ENCODE results near the gene FNDC7. TPM values are rescaled to one million over a fixed set of nuclear protein-coding genes. Genes with fewer than 3 reads are reported as not detected.
"Not testable (repeated sequence)": the region's sequence is repeated elsewhere in the genome, so short reads cannot be mapped to it uniquely, and the experiment has no call there.

The FNDC7 gene
- total RNA-seq, 2 donors from 2014 or later: not detected

DNA sequence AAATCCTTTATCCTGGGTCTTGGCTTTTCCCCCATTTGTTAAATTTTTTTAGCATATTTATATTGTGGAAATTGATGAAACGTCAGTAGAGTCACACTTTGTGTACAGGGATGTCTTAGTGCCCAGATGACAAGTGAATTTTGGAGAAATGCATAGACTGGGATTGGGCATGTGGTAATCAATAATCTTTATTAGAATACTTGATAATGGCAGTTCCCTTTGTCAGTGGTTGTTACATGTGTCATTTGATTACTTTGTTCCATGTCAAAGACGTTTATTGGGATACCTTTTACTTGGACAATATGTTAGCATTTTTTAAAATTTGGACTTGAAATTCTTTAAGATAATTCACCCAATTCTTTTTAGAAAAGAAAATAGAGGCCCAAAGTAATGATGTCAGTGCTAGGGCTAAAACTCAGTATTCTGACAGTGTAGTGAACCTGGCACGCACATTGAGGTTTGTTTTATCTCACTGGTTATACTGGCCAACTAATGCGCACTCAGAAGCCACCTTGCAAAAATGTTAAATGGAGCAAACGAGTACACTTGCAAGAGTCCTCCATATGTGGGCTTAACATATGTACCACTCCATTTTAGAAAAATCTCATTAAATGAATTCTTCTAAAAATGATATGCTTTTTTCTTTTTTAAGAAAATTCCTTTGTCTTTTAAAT lies 11.4 kb upstream of the FNDC7 start:
- no peak for ATAC-seq
- H3K36me3 ChIP-seq (replicated peaks in 1 of 2; ENCODE audit: insufficient read depth in 1 of 2, low read depth in 2 of 2): peaks cover 16 to 21% of the 10 kb centered on the region in 2 donors
- no peak for TF ChIP-seq POLR2A (IDR thresholded peaks at IDR 0.05)
- TF ChIP-seq, protein P1, sequence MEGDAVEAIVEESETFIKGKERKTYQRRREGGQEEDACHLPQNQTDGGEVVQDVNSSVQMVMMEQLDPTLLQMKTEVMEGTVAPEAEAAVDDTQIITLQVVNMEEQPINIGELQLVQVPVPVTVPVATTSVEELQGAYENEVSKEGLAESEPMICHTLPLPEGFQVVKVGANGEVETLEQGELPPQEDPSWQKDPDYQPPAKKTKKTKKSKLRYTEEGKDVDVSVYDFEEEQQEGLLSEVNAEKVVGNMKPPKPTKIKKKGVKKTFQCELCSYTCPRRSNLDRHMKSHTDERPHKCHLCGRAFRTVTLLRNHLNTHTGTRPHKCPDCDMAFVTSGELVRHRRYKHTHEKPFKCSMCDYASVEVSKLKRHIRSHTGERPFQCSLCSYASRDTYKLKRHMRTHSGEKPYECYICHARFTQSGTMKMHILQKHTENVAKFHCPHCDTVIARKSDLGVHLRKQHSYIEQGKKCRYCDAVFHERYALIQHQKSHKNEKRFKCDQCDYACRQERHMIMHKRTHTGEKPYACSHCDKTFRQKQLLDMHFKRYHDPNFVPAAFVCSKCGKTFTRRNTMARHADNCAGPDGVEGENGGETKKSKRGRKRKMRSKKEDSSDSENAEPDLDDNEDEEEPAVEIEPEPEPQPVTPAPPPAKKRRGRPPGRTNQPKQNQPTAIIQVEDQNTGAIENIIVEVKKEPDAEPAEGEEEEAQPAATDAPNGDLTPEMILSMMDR (IDR thresholded peaks at IDR 0.05): no peak
- 86 to 89% methylated on average over 5 of the region's 5 CpGs for WGBS, 2 donors
- no peak for DNase-seq
- intact Hi-C loops (cut with DNase I): no loop called here
- no peaks in the 10 kb centered on the region for H3K4me1 ChIP-seq
- H3K4me3 ChIP-seq: no peak overlapping the region
- H3K9me3 ChIP-seq: no peaks in the 10 kb centered on the region
- H3K27ac ChIP-seq: no peak overlapping the region
- no peaks in the 10 kb centered on the region for H3K27me3 ChIP-seq

DNA sequence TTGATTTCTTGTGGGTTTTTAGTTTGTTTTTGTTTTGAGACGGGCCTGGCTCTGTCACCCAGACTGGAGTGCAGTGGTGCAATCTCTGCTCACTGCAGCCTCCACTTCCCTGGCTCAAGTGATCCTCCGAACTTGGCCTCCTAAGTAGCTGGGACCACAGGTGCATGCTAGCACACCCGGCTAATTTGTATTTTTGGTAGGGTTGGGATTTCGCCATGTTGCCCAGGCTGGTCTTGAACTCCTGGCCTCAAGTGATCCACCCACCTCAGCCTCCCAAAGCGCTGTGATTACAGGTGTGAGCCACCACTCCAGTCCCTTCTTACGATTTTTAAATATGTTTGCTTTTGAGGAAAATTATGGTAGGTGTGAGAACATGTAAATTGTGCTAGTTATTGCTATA lies 10.6 kb upstream of the FNDC7 start:
- H3K4me1 ChIP-seq; intact Hi-C loops (cut with DNase I); ATAC-seq; H3K4me3 ChIP-seq; H3K27ac ChIP-seq; H3K9me3 ChIP-seq; H3K27me3 ChIP-seq; DNase-seq: not testable (repeated sequence)
- H3K36me3 ChIP-seq (replicated peaks in 1 of 2; ENCODE audit: insufficient read depth in 1 of 2, low read depth in 2 of 2): peaks cover 16 to 18% of the 10 kb centered on the region in 2 donors
- WGBS, 2 donors: 90 to 96% methylated on average over 6 of the region's 6 CpGs

DNA sequence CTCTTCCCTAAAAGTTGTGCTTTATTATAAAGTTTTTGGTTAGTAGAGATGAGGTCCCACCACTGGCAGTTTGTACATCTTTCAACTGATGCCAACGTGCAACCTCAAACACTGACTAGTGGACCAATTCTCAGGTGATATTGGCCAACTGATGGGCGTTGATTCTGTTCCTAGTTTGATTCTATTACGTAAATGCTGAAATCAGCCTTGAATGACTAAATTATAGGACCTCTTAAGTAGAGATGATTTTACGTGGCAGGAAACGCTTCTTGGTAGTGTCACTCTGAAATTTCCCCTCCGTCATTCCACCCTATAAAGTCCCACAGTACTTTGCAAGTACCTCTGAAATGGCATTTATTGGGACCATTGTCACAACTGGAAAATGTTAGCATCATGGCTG lies 8.8 kb upstream of the FNDC7 start:
- Histone ChIP-seq H3K4me1 (no peaks in the 10 kb centered on the region), H3K27ac (no peak overlapping the region), H3K27me3 (no peaks in the 10 kb centered on the region), H3K36me3 (replicated peaks in 1 of 2; ENCODE audit: insufficient read depth in 1 of 2, low read depth in 2 of 2) (peaks cover 4 to 16% of the 10 kb centered on the region in 2 donors), H3K4me3 (no peak overlapping the region), H3K9me3 (no peaks in the 10 kb centered on the region)
- 61 to 79% methylated on average over 6 of the region's 6 CpGs for WGBS, 2 donors
- ATAC-seq: no peak
- no peak for DNase-seq
- intact Hi-C loops (cut with DNase I): no loop called here
- TF ChIP-seq, protein P1 (IDR thresholded peaks at IDR 0.05): no peak
- TF ChIP-seq POLR2A (IDR thresholded peaks at IDR 0.05): no peak

DNA sequence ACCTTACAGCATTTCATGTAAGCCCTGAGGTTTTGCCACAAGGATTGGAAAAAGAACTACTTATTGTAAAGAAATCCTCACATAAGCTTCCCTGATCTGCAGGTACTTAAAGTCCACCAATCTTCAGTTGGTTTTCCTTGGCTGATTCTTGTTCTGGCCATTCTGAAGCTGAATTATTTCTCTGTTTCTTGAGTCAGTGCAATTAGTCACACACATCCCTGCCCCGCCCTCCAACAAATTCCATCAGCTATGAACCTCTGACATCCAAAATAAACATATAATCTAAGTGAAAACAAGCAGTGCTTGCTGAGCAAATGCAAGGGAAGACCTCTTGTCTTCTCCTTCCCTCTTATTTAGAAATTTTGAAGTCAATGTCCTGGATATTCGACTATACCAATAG lies 8.2 kb upstream of the FNDC7 start:
- intact Hi-C loops (cut with DNase I): no loop called here
- no peaks in the 10 kb centered on the region for H3K4me1 ChIP-seq
- no peak for DNase-seq
- ATAC-seq: no peak
- no peak overlapping the region for H3K27ac ChIP-seq
- H3K36me3 ChIP-seq (replicated peaks in 1 of 2; ENCODE audit: insufficient read depth in 1 of 2, low read depth in 2 of 2): peaks cover 4 to 11% of the 10 kb centered on the region in 2 donors
- 50 to 67% methylated on average over 2 of the region's 2 CpGs for WGBS, 2 donors
- H3K4me3 ChIP-seq: no peak overlapping the region
- TF ChIP-seq, protein P1 (IDR thresholded peaks at IDR 0.05): no peak
- TF ChIP-seq POLR2A (IDR thresholded peaks at IDR 0.05): no peak
- H3K27me3 ChIP-seq: no peaks in the 10 kb centered on the region
- no peaks in the 10 kb centered on the region for H3K9me3 ChIP-seq

DNA sequence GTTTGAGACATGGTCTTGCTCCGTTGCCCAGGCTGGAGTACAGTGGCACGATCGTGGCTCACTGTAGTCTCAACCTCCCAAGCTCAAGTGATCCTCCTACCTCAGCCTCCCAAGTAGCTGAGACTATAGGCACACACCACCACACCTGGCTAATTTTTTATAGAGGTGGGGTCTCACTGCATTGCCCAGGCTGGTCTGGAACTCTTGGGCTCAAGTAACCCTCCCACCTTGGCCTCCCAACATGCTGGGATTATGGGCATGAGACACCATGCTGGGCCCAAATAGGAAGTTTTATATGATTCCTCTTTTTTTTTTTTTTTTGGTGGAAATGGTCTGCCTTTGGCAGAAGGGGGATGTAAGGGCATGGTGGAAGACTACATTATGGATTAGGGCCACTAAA lies 6.1 kb upstream of the FNDC7 start:
- intact Hi-C loops (cut with DNase I): no loop called here
- no peaks in the 10 kb centered on the region for H3K27me3 ChIP-seq
- 86 to 87% methylated on average over 3 of the region's 3 CpGs for WGBS, 2 donors
- no peak for ATAC-seq
- no peak overlapping the region for H3K4me3 ChIP-seq
- H3K4me1 ChIP-seq: no peaks in the 10 kb centered on the region
- TF ChIP-seq, protein P1 (IDR thresholded peaks at IDR 0.05): no peak
- TF ChIP-seq POLR2A (IDR thresholded peaks at IDR 0.05): no peak
- H3K27ac ChIP-seq: no peak overlapping the region
- H3K9me3 ChIP-seq: no peaks in the 10 kb centered on the region
- no peak for DNase-seq
- H3K36me3 ChIP-seq (replicated peaks in 1 of 2; ENCODE audit: insufficient read depth in 1 of 2, low read depth in 2 of 2): no peaks in the 10 kb centered on the region

Data from body of pancreas (tissue), 4 donors.